ENCODE measurements around the gene OR8G5.

OR8G5 gene

DNA sequence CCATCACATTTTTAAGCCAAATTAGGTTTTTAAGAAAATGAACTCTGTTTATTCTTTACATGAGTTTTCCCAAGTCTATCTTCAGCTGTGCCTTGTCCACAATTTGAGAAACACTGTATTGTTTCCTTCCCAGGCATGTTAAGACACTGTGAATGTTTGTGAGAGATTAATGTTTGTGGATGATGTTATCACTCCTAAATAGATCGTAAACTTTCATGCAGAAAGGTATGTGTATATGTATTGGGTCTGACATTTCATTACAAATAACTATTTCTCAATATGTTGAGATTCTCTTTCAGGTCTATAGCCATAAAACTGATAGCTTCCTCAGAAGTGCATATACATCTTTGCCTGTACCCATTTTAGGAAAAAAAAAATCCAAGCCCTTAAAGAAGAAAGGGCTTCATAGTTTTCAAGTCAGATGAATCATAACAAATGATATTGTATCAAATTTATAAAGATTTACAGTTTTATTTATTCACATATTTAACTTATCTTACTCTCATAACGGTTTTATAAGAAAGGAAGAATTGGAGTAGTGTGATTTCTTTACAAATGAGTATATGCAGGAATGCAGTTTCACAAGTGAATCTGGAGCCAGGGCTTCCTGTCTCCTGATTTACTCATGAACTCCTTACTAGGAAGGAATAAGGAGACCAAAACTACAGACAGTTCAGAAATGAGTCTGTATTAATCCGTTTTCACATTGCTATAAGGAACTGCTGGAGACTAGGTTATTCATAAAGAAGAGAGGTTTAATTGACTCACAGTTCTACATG is 46.4 kb downstream of the OR8G5 start:
- no peaks in the 10 kb centered on the region for H3K9me2 ChIP-seq (replicated peaks; ENCODE audit: insufficient read depth, low read length)
- no peaks in the 10 kb centered on the region for H3K79me2 ChIP-seq (ENCODE audit: insufficient read depth, low read length)
- no peak overlapping the region for H3K4me3 ChIP-seq (ENCODE audit: insufficient read depth, low read length, poor library complexity, severe bottlenecking)
- H3K9me3 ChIP-seq (ENCODE audit: insufficient read depth, low read length): no peaks in the 10 kb centered on the region
- TF ChIP-seq EZH2phosphoT487 (conservative IDR thresholded peaks at IDR 0.05; ENCODE audit: low read length): no peak
- TF ChIP-seq, protein P1, sequence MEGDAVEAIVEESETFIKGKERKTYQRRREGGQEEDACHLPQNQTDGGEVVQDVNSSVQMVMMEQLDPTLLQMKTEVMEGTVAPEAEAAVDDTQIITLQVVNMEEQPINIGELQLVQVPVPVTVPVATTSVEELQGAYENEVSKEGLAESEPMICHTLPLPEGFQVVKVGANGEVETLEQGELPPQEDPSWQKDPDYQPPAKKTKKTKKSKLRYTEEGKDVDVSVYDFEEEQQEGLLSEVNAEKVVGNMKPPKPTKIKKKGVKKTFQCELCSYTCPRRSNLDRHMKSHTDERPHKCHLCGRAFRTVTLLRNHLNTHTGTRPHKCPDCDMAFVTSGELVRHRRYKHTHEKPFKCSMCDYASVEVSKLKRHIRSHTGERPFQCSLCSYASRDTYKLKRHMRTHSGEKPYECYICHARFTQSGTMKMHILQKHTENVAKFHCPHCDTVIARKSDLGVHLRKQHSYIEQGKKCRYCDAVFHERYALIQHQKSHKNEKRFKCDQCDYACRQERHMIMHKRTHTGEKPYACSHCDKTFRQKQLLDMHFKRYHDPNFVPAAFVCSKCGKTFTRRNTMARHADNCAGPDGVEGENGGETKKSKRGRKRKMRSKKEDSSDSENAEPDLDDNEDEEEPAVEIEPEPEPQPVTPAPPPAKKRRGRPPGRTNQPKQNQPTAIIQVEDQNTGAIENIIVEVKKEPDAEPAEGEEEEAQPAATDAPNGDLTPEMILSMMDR (IDR thresholded peaks at IDR 0.05; ENCODE audit: insufficient read depth, low read length, poor library complexity, severe bottlenecking): no peak
- no peaks in the 10 kb centered on the region for H3K36me3 ChIP-seq (ENCODE audit: low read length)
- no peaks in the 10 kb centered on the region for H3K27me3 ChIP-seq (ENCODE audit: low read length)
- H3K9ac ChIP-seq (ENCODE audit: low read length): no peak overlapping the region
- no peaks in the 10 kb centered on the region for H4K20me1 ChIP-seq (ENCODE audit: low read depth, low read length)
- no peak overlapping the region for H2AFZ ChIP-seq (ENCODE audit: low read depth, low read length, severe bottlenecking)
- H3F3A ChIP-seq (ENCODE audit: insufficient read depth): no peaks in the 10 kb centered on the region
- no peak overlapping the region for H3K27ac ChIP-seq (ENCODE audit: low read depth, low read length)
- no peak overlapping the region for H3K4me2 ChIP-seq (ENCODE audit: low read depth, low read length, poor library complexity, severe bottlenecking)

DNA sequence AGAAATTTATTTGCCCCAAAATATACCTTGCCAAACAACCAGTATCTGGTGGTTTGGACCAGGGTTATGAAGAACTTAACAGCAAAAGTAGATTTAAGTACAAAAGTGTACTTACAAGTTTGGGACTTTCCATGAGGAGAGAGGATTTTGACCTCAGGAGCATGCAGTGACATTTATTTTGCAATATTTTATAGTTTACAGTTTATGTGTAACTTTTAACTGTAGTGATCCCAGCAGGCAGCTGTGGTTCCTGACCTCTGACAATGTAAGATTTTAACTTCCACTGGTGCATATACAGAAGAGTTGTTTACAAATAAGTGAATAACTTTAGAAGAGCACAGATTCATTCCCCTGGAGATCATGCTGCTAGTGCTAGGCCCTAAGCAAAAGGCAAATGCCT is 50.9 kb downstream of the OR8G5 start:
- Histone ChIP-seq H3F3A (ENCODE audit: insufficient read depth) (no peaks in the 10 kb centered on the region), H3K4me3 (ENCODE audit: insufficient read depth, low read length, poor library complexity, severe bottlenecking) (no peak overlapping the region), H3K9me3 (ENCODE audit: insufficient read depth, low read length) (no peaks in the 10 kb centered on the region), H3K27me3 (ENCODE audit: low read length) (no peaks in the 10 kb centered on the region), H3K36me3 (ENCODE audit: low read length) (no peaks in the 10 kb centered on the region), H3K79me2 (ENCODE audit: insufficient read depth, low read length) (no peaks in the 10 kb centered on the region), H4K20me1 (ENCODE audit: low read depth, low read length) (no peaks in the 10 kb centered on the region), H3K4me2 (ENCODE audit: low read depth, low read length, poor library complexity, severe bottlenecking) (no peak overlapping the region), H2AFZ (ENCODE audit: low read depth, low read length, severe bottlenecking) (no peak overlapping the region), H3K9me2 (replicated peaks; ENCODE audit: insufficient read depth, low read length) (no peaks in the 10 kb centered on the region), H3K27ac (ENCODE audit: low read depth, low read length) (no peak overlapping the region), H3K9ac (ENCODE audit: low read length) (no peak overlapping the region)
- TF ChIP-seq EZH2phosphoT487 (conservative IDR thresholded peaks at IDR 0.05; ENCODE audit: low read length): no peak
- TF ChIP-seq, protein P1 (IDR thresholded peaks at IDR 0.05; ENCODE audit: insufficient read depth, low read length, poor library complexity, severe bottlenecking): no peak

DNA sequence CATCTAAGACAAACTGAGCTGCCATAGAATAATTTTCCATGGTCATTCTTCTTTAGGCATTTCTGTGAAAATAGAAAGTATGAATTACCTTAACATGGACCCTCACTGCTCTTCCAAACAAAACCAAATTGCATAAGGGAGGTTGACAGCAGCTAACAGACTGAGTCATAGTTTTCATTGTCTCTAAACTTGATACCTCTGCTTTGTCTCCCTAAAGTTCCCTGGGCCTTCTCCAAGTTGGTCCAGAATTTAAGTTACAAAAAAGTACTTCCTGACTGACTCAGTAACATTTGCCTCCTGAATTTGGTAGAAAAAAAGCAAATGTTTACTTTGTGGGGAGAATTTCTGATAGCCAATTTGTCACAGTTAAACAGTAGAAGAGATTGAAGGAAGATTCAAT is 54.5 kb downstream of the OR8G5 start:
- H2AFZ ChIP-seq (ENCODE audit: low read depth, low read length, severe bottlenecking): no peak overlapping the region
- H3K27ac ChIP-seq (ENCODE audit: low read depth, low read length): no peak overlapping the region
- H3K27me3 ChIP-seq (ENCODE audit: low read length): no peaks in the 10 kb centered on the region

More for the DNA sequence above, 54.5 kb downstream of the OR8G5 start:
- Histone ChIP-seq H3K36me3 (ENCODE audit: low read length) (no peaks in the 10 kb centered on the region), H3K9me2 (replicated peaks; ENCODE audit: insufficient read depth, low read length) (no peaks in the 10 kb centered on the region), H3K9me3 (ENCODE audit: insufficient read depth, low read length) (no peaks in the 10 kb centered on the region), H4K20me1 (ENCODE audit: low read depth, low read length) (no peaks in the 10 kb centered on the region), H3K4me3 (ENCODE audit: insufficient read depth, low read length, poor library complexity, severe bottlenecking) (no peak overlapping the region), H3K4me2 (ENCODE audit: low read depth, low read length, poor library complexity, severe bottlenecking) (no peak overlapping the region), H3F3A (ENCODE audit: insufficient read depth) (no peaks in the 10 kb centered on the region), H3K79me2 (ENCODE audit: insufficient read depth, low read length) (no peaks in the 10 kb centered on the region), H3K9ac (ENCODE audit: low read length) (no peak overlapping the region)
- TF ChIP-seq, protein P1 (IDR thresholded peaks at IDR 0.05; ENCODE audit: insufficient read depth, low read length, poor library complexity, severe bottlenecking): no peak
- TF ChIP-seq EZH2phosphoT487 (conservative IDR thresholded peaks at IDR 0.05; ENCODE audit: low read length): no peak

All from SU-DHL-6 (cell line).